ENCODE results near the gene RAB8B.

The RAB8B gene

GRCh38 chr15:63283126-63283525 is 93.7 kb downstream of the RAB8B start:
- H3K9me3 ChIP-seq (ENCODE audit: control insufficient read depth, insufficient read depth, low read depth, low read length), result no peaks in the 10 kb centered on the region
- TF ChIP-seq, protein P1, sequence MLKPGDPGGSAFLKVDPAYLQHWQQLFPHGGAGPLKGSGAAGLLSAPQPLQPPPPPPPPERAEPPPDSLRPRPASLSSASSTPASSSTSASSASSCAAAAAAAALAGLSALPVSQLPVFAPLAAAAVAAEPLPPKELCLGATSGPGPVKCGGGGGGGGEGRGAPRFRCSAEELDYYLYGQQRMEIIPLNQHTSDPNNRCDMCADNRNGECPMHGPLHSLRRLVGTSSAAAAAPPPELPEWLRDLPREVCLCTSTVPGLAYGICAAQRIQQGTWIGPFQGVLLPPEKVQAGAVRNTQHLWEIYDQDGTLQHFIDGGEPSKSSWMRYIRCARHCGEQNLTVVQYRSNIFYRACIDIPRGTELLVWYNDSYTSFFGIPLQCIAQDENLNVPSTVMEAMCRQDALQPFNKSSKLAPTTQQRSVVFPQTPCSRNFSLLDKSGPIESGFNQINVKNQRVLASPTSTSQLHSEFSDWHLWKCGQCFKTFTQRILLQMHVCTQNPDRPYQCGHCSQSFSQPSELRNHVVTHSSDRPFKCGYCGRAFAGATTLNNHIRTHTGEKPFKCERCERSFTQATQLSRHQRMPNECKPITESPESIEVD (tag by site-specific recombination; IDR thresholded peaks at IDR 0.05), result no peak
- no peak for TF ChIP-seq YY2 (tag by site-specific recombination; IDR thresholded peaks at IDR 0.05)
- TF ChIP-seq EGR2 (tag by site-specific recombination; IDR thresholded peaks at IDR 0.05; ENCODE audit: low read depth), result peak; percentile 35; the same call in 1 of the 2 replicates
- no peak for TF ChIP-seq ZNF184 (tag by site-specific recombination; IDR thresholded peaks at IDR 0.05)
- TF ChIP-seq ZNF10 (tag by site-specific recombination; IDR thresholded peaks at IDR 0.05), result no peak
- TF ChIP-seq ZFHX2 (tag by site-specific recombination; conservative IDR thresholded peaks at IDR 0.05), result peak; percentile 51
- TF ChIP-seq, protein P2, sequence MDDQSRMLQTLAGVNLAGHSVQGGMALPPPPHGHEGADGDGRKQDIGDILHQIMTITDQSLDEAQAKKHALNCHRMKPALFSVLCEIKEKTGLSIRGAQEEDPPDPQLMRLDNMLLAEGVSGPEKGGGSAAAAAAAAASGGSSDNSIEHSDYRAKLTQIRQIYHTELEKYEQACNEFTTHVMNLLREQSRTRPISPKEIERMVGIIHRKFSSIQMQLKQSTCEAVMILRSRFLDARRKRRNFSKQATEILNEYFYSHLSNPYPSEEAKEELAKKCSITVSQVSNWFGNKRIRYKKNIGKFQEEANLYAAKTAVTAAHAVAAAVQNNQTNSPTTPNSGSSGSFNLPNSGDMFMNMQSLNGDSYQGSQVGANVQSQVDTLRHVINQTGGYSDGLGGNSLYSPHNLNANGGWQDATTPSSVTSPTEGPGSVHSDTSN (CRISPR knock-in tag; IDR thresholded peaks at IDR 0.05), result no peak
- ChIA-PET CTCF (no interaction called here), POLR2A (no interaction called here)
- no peaks in the 10 kb centered on the region for H3K4me1 ChIP-seq (ENCODE audit: control insufficient read depth, insufficient read depth, low read length)
- no peak overlapping the region for H3K4me3 ChIP-seq (ENCODE audit: low read depth, low read length)
- H3K27ac ChIP-seq (ENCODE audit: extremely low read depth, low read depth, low read length), result no peak overlapping the region
- peaks cover 6 to 8% of the 10 kb centered on the region in 2 experiments; a peak in 2 of 3 replicates for H3K36me3 ChIP-seq (ENCODE audit: control insufficient read depth in 2 of 2, insufficient read depth in 1 of 2, low read length in 2 of 2)

GRCh38 chr15:63284335-63284734 is 94.9 kb downstream of the RAB8B start:
- no peak for TF ChIP-seq ZNF169 (tag by site-specific recombination; IDR thresholded peaks at IDR 0.05)
- no peaks in the 10 kb centered on the region for H3K9me3 ChIP-seq (ENCODE audit: control insufficient read depth, insufficient read depth, low read depth, low read length)
- H3K36me3 ChIP-seq (ENCODE audit: control insufficient read depth in 2 of 2, insufficient read depth in 1 of 2, low read length in 2 of 2), result peaks cover 6 to 8% of the 10 kb centered on the region in 2 experiments; a peak in 2 of 3 replicates
- H3K4me3 ChIP-seq (ENCODE audit: low read depth, low read length), result no peak overlapping the region
- H3K4me1 ChIP-seq (ENCODE audit: control insufficient read depth, insufficient read depth, low read length), result no peaks in the 10 kb centered on the region
- CTCF ChIA-PET, result no interaction called here
- POLR2A ChIA-PET, result no interaction called here
- H3K27ac ChIP-seq (ENCODE audit: extremely low read depth, low read depth, low read length), result no peak overlapping the region

- TF ChIP-seq ZNF549 (tag by site-specific recombination; IDR thresholded peaks at IDR 0.05), result no peak
- TF ChIP-seq, protein P3, sequence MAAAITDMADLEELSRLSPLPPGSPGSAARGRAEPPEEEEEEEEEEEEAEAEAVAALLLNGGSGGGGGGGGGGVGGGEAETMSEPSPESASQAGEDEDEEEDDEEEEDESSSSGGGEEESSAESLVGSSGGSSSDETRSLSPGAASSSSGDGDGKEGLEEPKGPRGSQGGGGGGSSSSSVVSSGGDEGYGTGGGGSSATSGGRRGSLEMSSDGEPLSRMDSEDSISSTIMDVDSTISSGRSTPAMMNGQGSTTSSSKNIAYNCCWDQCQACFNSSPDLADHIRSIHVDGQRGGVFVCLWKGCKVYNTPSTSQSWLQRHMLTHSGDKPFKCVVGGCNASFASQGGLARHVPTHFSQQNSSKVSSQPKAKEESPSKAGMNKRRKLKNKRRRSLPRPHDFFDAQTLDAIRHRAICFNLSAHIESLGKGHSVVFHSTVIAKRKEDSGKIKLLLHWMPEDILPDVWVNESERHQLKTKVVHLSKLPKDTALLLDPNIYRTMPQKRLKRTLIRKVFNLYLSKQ (tag by site-specific recombination; IDR thresholded peaks at IDR 0.05; ENCODE audit: borderline replicate concordance), result no peak
- TF ChIP-seq ZNF221 (tag by site-specific recombination; IDR thresholded peaks at IDR 0.05; ENCODE audit: borderline replicate concordance), result no peak
- TF ChIP-seq REPIN1 (tag by site-specific recombination; IDR thresholded peaks at IDR 0.05; ENCODE audit: low read depth), result no peak
- no peak for TF ChIP-seq ZNF544 (tag by site-specific recombination; IDR thresholded peaks at IDR 0.05)
- Histone ChIP-seq H3K9me3 (ENCODE audit: control insufficient read depth, insufficient read depth, low read depth, low read length) (no peaks in the 10 kb centered on the region), H3K4me1 (ENCODE audit: control insufficient read depth, insufficient read depth, low read length) (no peaks in the 10 kb centered on the region), H3K27ac (ENCODE audit: extremely low read depth, low read depth, low read length) (no peak overlapping the region), H3K36me3 (ENCODE audit: control insufficient read depth in 2 of 2, insufficient read depth in 1 of 2, low read length in 2 of 2) (peaks cover 4 to 6% of the 10 kb centered on the region in 2 experiments; a peak in 2 of 3 replicates), H3K4me3 (ENCODE audit: low read depth, low read length) (no peak overlapping the region)
- ChIA-PET CTCF (interaction anchor here (0.7 kb wide), 1 partner anchor 101 kb away, joined by 3 read pairs; no protein-coding TSS in a partner anchor), POLR2A (no interaction called here)
Observed at GRCh38 chr15:63287109-63287508, 97.7 kb downstream of the RAB8B start.

GRCh38 chr15:63288342-63288741 is 98.9 kb downstream of the RAB8B start:
- ChIA-PET POLR2A (interaction anchor here (0.6 kb wide), 1 partner anchor 76 kb away, joined by 3 read pairs; no protein-coding TSS in a partner anchor), CTCF (interaction anchor here (0.6 to 4.8 kb wide), 7 partner anchors 54 to 346 kb away, joined by 3 to 43 read pairs (median 3); no protein-coding TSS in a partner anchor)
- no peaks in the 10 kb centered on the region for H3K4me1 ChIP-seq (ENCODE audit: control insufficient read depth, insufficient read depth, low read length)
- no peak overlapping the region for H3K27ac ChIP-seq (ENCODE audit: extremely low read depth, low read depth, low read length)
- peaks cover 4 to 6% of the 10 kb centered on the region in 2 experiments; a peak in 2 of 3 replicates for H3K36me3 ChIP-seq (ENCODE audit: control insufficient read depth in 2 of 2, insufficient read depth in 1 of 2, low read length in 2 of 2)
- H3K9me3 ChIP-seq (ENCODE audit: control insufficient read depth, insufficient read depth, low read depth, low read length), result no peaks in the 10 kb centered on the region
- no peak overlapping the region for H3K4me3 ChIP-seq (ENCODE audit: low read depth, low read length)
- no peak for TF ChIP-seq EGR2 (tag by site-specific recombination; IDR thresholded peaks at IDR 0.05; ENCODE audit: low read depth)
- peak; percentile 86 for TF ChIP-seq ZNF10 (tag by site-specific recombination; IDR thresholded peaks at IDR 0.05)
